ENCODE measurements around the gene CDCA3. TPM values are rescaled to one million over a fixed set of nuclear protein-coding genes. Genes with fewer than 3 reads are reported as not detected.

The CDCA3 gene
- 11.6 and 12.5 TPM in 2 replicates for polyA plus RNA-seq (2011; rRNA removed)
- 8.0 and 8.7 TPM in 2 replicates for polyA minus RNA-seq (2011; rRNA and poly(A)+ RNA removed)

DNA sequence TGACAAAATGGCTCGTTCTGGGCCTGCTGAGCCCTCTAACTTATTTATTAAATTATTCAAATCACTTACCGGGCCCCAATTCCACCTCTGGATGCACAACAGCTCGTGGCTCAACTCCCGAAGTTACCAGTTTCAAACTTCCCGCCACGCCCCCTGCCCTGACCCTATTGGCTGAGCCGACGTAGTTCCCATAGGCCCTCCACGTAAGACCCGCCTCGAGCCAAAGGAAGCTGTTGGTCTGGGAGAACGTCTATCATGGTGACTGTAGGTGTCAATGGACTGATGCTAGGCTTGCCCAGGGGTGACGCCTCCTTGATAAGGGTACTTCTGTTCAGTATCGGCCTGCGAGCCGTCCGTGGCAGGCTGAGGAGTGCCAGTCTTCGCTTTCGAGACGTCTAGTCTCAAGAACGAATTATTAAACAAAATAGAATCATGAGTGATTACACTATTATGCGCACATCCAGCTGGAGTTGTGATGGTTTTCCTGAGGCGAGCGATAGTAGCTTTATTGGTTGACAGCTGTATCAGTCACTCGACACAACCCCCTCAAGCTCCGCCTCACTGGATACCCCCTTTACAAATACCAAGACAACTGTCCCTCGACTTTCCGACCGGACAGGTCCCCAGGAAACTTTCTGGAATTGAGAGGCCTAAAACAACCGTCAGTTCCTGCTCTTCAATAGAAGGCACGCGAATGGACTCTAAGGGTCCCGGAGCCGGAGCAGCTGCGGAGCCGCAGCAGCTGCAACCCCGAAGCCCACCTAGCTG, at the start of gene CDCA3:
CDCA3 (minus strand) TSS at position 134 of the 768 bp plus-strand sequence. CDS start 334 bp downstream, outside the sequence.
- Histone ChIP-seq H3K4me3 (ENCODE audit: low read depth, low read length) (peak within 1 kb of the TSS; percentile 97), H3K27me3 (ENCODE audit: control insufficient read depth, insufficient read depth, low read length) (no peaks in the 10 kb centered on the region), H3K9me3 (ENCODE audit: control insufficient read depth, insufficient read depth, low read length) (no peaks in the 10 kb centered on the region; the same call in 1 of the 2 replicates), H3K27ac (ENCODE audit: low read depth, low read length) (peak within 1 kb of the TSS; percentile 75)
- POLR2A ChIA-PET, result interaction anchor here (0.6 to 3.4 kb wide), 18 partner anchors 8 to 317 kb away, joined by 3 to 57 read pairs (median 7); partner anchors contain the start of genes C12orf57, COPS7A, GAPDH and GNB3
- no peak for TF ChIP-seq CTCF (IDR thresholded peaks at IDR 0.05; ENCODE audit: low read depth, low read length)
- CTCF ChIA-PET, result interaction anchor here (0.7 to 5.1 kb wide), 6 partner anchors 17 to 99 kb away, joined by 4 to 26 read pairs (median 7); partner anchors contain the start of genes MLF2 and SPSB2
- DNase-seq (ENCODE audit: low read depth, low spot score), result peak; percentile 96

DNA sequence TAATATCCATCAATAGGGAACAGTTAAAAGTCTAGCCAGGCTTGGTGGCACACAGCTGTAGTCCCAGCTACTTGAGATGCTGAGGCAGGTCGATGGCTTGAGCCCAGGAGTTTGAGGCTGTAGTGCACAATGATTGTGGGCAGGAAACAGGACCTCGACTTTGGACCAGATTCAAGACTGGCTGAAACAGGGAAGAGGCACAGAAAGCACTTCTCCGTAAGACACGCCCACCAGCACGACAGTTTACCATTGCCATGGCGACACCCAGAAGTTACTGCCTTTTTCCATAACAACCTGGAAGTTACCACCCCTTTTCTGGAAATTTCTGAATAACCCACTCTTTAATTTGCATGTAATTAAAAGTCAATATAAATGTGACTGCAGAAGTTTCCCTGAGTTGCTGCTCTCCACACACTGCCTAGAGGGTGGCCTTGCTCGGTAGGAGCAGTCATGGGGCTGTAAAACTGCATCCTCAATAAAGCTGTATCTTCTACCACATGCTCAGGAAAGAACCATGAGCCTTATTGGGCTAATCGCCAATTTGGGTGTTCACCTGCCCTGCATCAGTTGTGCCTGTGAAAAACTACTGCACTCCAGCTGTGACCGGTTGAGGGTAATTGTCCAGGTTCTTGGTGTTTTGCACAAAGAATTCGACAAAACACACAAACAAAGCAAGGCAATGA, 48.9 kb upstream of the CDCA3 start:
- Histone ChIP-seq H3K27me3 (ENCODE audit: control insufficient read depth, insufficient read depth, low read length) (no peaks in the 10 kb centered on the region), H3K4me3 (ENCODE audit: low read depth, low read length) (no peak overlapping the region), H3K27ac (ENCODE audit: low read depth, low read length) (no peak overlapping the region), H3K9me3 (ENCODE audit: control insufficient read depth, insufficient read depth, low read length) (no peaks in the 10 kb centered on the region)
- TF ChIP-seq CTCF (IDR thresholded peaks at IDR 0.05; ENCODE audit: low read depth, low read length), result no peak
- ChIA-PET POLR2A (no interaction called here), CTCF (interaction anchor here (1.3 to 1.6 kb wide), 2 partner anchors 9 to 27 kb away, joined by 5 to 8 read pairs; partner anchors contain the start of gene SPSB2)
- no peak for DNase-seq (ENCODE audit: low read depth, low spot score)

- POLR2A ChIA-PET, result no interaction called here
- DNase-seq (ENCODE audit: low read depth, low spot score), result no peak
- Histone ChIP-seq H3K27ac (ENCODE audit: low read depth, low read length) (no peak overlapping the region), H3K9me3 (ENCODE audit: control insufficient read depth, insufficient read depth, low read length) (no peaks in the 10 kb centered on the region), H3K27me3 (ENCODE audit: control insufficient read depth, insufficient read depth, low read length) (no peaks in the 10 kb centered on the region), H3K4me3 (ENCODE audit: low read depth, low read length) (no peak overlapping the region)
- no peak for TF ChIP-seq CTCF (IDR thresholded peaks at IDR 0.05; ENCODE audit: low read depth, low read length)
- CTCF ChIA-PET, result interaction anchor here (1.3 to 1.6 kb wide), 2 partner anchors 8 to 27 kb away, joined by 5 to 8 read pairs; partner anchors contain the start of gene SPSB2
These were observed 48.3 kb upstream of the CDCA3 start for GRCh38 chr12:6899427-6899826.

- Histone ChIP-seq H3K4me3 (ENCODE audit: low read depth, low read length) (no peak overlapping the region), H3K27me3 (ENCODE audit: control insufficient read depth, insufficient read depth, low read length) (no peaks in the 10 kb centered on the region), H3K27ac (ENCODE audit: low read depth, low read length) (no peak overlapping the region), H3K9me3 (ENCODE audit: control insufficient read depth, insufficient read depth, low read length) (no peaks in the 10 kb centered on the region; the same call in 1 of the 2 replicates)
- ChIA-PET CTCF (interaction anchor here (1.4 kb wide), 1 partner anchor 27 kb away, joined by 3 read pairs; no protein-coding TSS in a partner anchor), POLR2A (interaction anchor here (1.3 kb wide), 1 partner anchor 30 kb away, joined by 4 read pairs; the partner anchor contains the start of gene TPI1)
- DNase-seq (ENCODE audit: low read depth, low spot score), result no peak
- TF ChIP-seq CTCF (IDR thresholded peaks at IDR 0.05; ENCODE audit: low read depth, low read length), result no peak
These were observed 45.9 kb upstream of the CDCA3 start for GRCh38 chr12:6896846-6897435.
